Right lobe of liver (tissue), 6 donors: ENCODE measurements around the gene CDKL1. TPM values are rescaled to one million over a fixed set of nuclear protein-coding genes. Genes with fewer than 3 reads are reported as not detected.

Source experiments
- ATAC-seq, 4 donors: fragments of 200-7000 bp; cut with Tn5 transposase; one replicate each; pipeline ENCODE4 v1.9.1; 2020; ENCODE audit warnings: mild to moderate bottlenecking in 4 of 4, moderate library complexity in 4 of 4
- DNase-seq, 3 donors: peaks; one replicate each; pipeline ENCODE4 v3.0.0-alpha.2; 2020
- H3K27ac ChIP-seq, 3 donors: fragments of 200-600 bp; one replicate each; pipeline ENCODE4 v1.8.0; 2022
- H3K27me3 ChIP-seq, 2 donors: fragments of 200-600 bp; one replicate each; pipeline ENCODE4 v1.8.0; 2022
- H3K36me3 ChIP-seq, 4 donors: fragments of 200-600 bp; sonication (generic) in 1 of 4; one replicate each; pipeline versions ENCODE4 v1.5.1 to v1.8.0; 2017 to 2022; ENCODE audit warnings: control low read depth in 1 of 4
- H3K4me1 ChIP-seq, 4 donors: fragments of 200-600 bp; sonication (generic) in 1 of 4; one replicate each; pipeline versions ENCODE4 v1.5.1 to v1.8.0; 2017 to 2022; ENCODE audit warnings: control low read depth in 1 of 4
- H3K4me3 ChIP-seq, 3 donors: fragments of 200-600 bp; one replicate each; pipeline ENCODE4 v1.8.0; 2022
- H3K9me3 ChIP-seq, 4 donors: fragments of 200-600 bp; sonication (generic) in 1 of 4; one replicate each; pipeline versions ENCODE4 v1.5.1 to v1.8.0; 2017 to 2022; ENCODE audit warnings: control low read depth in 1 of 4
- CTCF ChIP-seq, 4 donors: fragments of 200-600 bp in 3 of 4; fragments of 450-650 bp in 1 of 4; IDR thresholded peaks; one replicate each; pipeline versions ENCODE4 v1.5.1 to v1.8.0; 2016 to 2022; ENCODE audit warnings: antibody characterized with exemption in 4 of 4, mild to moderate bottlenecking in 2 of 4
- POLR2A ChIP-seq: fragments of 450-650 bp; IDR thresholded peaks from one replicate; pipeline ENCODE4 v1.6.1; 2017; ENCODE audit warnings: antibody characterized with exemption, mild to moderate bottlenecking
- WGBS: methylation state at CpG from one replicate; pipeline ENCODE4 v1.1.6; 2018; ENCODE audit warnings: low coverage, low lambda C conversion rate; ENCODE audit not compliant: insufficient coverage; ENCODE audit errors: missing lambda C conversion rate; 5-methylcytosine and 5-hydroxymethylcytosine counted together
- intact Hi-C, 2 donors: fragments of 100-400 bp; cut with DNase I; formaldehyde crosslinking; loops; one replicate each; pipeline versions ENCODE4 v1.11.2 to v1.14.1; 2022
- long read RNA-seq: library from polyadenylated mRNA; unstranded; transcript quantifications from one replicate; pipeline ENCODE4 v2.0.0, GENCODE V29; 2019
- total RNA-seq, 6 experiments: library from RNA; depleted of rRNA in 2 of 6; stranded (reverse); fragments of >200 nt in 2 of 6; fragmentation: NEBNext Ultra II Directional in 3 of 6; extraction: Animal tissue kit (Norgen Biotek cat#: 25700) in 3 of 6; gene quantifications; one replicate each; pipeline versions ENCODE4 v1.1.0 to v1.2.4, GENCODE V29; 2016 to 2023
- donor health status: DM: no; HTN: yes; CAD: no.
- donor health status: DM: no; HTN: no; CAD: no.
- donor health status: DM: no; HTN: no; CAD: no.
- donor health status: DM: no; HTN: yes; CAD: no.
- donor health status: DM: no; HTN: yes; CAD: no.

CDKL1 gene
- total RNA-seq: 1 to 10 TPM; 1.1 to 4.5 (median 2.8) TPM
- long read RNA-seq: 0 reads

- peak; percentile 85 to 93 (median 86) for ATAC-seq
- Histone ChIP-seq H3K27ac (peak within 1 kb of the TSS; percentile 33 to 65 (median 33)), H3K36me3 (no peaks in the 10 kb centered on the region), H3K4me3 (peak within 1 kb of the TSS; percentile 56 to 63 (median 61)), H3K9me3 (no peaks in the 10 kb centered on the region), H3K27me3 (no peaks in the 10 kb centered on the region), H3K4me1 (peaks cover 0 to 18% (median 0%) of the 10 kb centered on the region in 4 donors)
- TF ChIP-seq CTCF (IDR thresholded peaks at IDR 0.05) (no peak), POLR2A (no peak)
- peak; percentile 72 to 78 (median 73) for DNase-seq
- intact Hi-C loops: no loop called here
- 1% methylated on average over 9 of the region's 77 CpGs for WGBS
Measured at GRCh38 chr14:50396631-50397389, at the start of gene CDKL1. Gene CDKL1, minus strand, starts transcription at chr14:50396881. Its CDS starts 1,013 bp downstream, at chr14:50395868.

DNA sequence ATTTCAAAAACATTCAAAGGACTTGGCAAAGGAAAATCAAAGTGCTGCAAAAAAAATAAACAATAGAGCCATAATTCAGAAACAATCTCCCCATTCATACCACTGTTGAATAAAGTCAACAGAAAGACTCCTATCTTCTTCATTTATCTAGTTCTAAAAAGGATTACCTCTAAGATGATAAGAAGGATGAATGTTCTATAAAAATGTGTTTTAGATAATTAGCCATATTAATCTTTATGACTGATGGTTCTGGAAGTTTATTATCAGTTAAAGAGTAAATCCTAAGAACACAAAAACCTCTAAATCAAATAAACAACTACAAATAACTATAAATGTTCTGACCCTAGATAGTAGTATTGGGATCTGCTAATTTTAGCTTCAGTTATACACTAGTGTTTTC, 37.8 kb upstream of the CDKL1 start:
- TF ChIP-seq CTCF (IDR thresholded peaks at IDR 0.05) (no peak), POLR2A (no peak)

DNA sequence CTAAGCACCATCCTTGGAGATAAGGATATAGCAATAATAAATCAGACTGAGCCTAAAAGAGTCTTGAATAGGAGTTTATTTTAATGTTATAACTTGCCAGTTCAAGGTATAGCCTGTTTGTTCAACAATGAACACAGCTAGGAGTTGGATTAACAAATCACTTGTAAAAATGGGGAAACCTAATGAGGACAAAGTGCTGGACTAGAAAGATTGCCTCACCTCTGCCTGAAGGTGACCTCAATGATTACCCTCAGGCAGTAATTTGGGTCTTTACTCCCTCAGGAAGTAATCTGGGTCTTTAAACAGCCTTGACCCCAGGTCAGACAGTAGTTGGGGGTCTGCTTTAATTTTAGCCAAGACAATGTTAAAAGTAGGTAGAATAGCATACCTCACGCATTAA, 35.5 kb upstream of the CDKL1 start:
- ATAC-seq (peak; percentile 63 to 90 (median 76)), DNase-seq (no peak)
- no peak for TF ChIP-seq POLR2A
- TF ChIP-seq CTCF (IDR thresholded peaks at IDR 0.05): no peak
- 100% methylated on average over 1 of the region's 1 CpG for WGBS
- no peaks in the 10 kb centered on the region for H3K9me3 ChIP-seq
- no peaks in the 10 kb centered on the region for H3K27me3 ChIP-seq
- peaks cover 0 to 3% (median 0%) of the 10 kb centered on the region in 4 donors for H3K36me3 ChIP-seq
- no peak overlapping the region for H3K4me3 ChIP-seq
- intact Hi-C loops: no loop called here
- no peak overlapping the region for H3K27ac ChIP-seq
- peaks cover 0 to 13% (median 0%) of the 10 kb centered on the region in 4 donors for H3K4me1 ChIP-seq

More for the DNA sequence above, 37.8 kb upstream of the CDKL1 start:
- Histone ChIP-seq H3K4me3 (no peak overlapping the region), H3K27me3 (no peaks in the 10 kb centered on the region), H3K4me1 (peaks cover 0 to 13% (median 0%) of the 10 kb centered on the region in 4 donors), H3K27ac (no peak overlapping the region), H3K9me3 (no peaks in the 10 kb centered on the region), H3K36me3 (peaks cover 0 to 3% (median 0%) of the 10 kb centered on the region in 4 donors)
- DNase-seq (no peak), ATAC-seq (no peak)
- intact Hi-C loops: no loop called here

- ATAC-seq: no peak
- no peaks in the 10 kb centered on the region for H3K9me3 ChIP-seq
- no peaks in the 10 kb centered on the region for H3K27me3 ChIP-seq
- no peak for DNase-seq
- no peak overlapping the region for H3K4me3 ChIP-seq
- H3K36me3 ChIP-seq: peaks cover 0 to 13% (median 4%) of the 10 kb centered on the region in 4 donors
- intact Hi-C loops: no loop called here
- no peak overlapping the region for H3K27ac ChIP-seq
- 76% methylated on average over 3 of the region's 3 CpGs for WGBS
- no peak for TF ChIP-seq POLR2A
- no peak for TF ChIP-seq CTCF (IDR thresholded peaks at IDR 0.05)
- H3K4me1 ChIP-seq: peaks cover 0 to 2% (median 0%) of the 10 kb centered on the region in 4 donors
Measured at GRCh38 chr14:50425816-50426215, 29.1 kb upstream of the CDKL1 start.
